Karpas-422 (cell line): Measurements from ENCODE around the gene NEU4. TPM values are rescaled to one million over a fixed set of nuclear protein-coding genes. Genes with fewer than 3 reads are reported as not detected.
"Not testable (repeated sequence)": the region's sequence is repeated elsewhere in the genome, so short reads cannot be mapped to it uniquely, and the experiment has no call there.

Experiments
- DNase-seq: peaks from one replicate; pipeline ENCODE4 v3.0.0-alpha.2; 2015
- H2AFZ ChIP-seq: fragments of 200-600 bp; sonication (generic); 2 replicates; pipeline ENCODE4 v1.6.1; 2014; ENCODE audit warnings: antibody characterized with exemption, low read length, mixed read lengths
- H3K27ac ChIP-seq: fragments of 200-600 bp; sonication (generic); 2 replicates; pipeline ENCODE4 v1.5.1; 2014; ENCODE audit warnings: mild to moderate bottlenecking, low read length, moderate library complexity
- H3K27me3 ChIP-seq: fragments of 200-600 bp; sonication (generic); 2 replicates; pipeline ENCODE4 v1.6.1; 2014; ENCODE audit warnings: low read length, mixed read lengths
- H3K36me3 ChIP-seq: fragments of 200-600 bp; sonication (generic); 2 replicates; pipeline ENCODE4 v1.6.1; 2014; ENCODE audit warnings: low read length, mixed read lengths; ENCODE audit not compliant: insufficient read depth
- H3K4me1 ChIP-seq: fragments of 200-600 bp; sonication (generic); 2 replicates; pipeline ENCODE4 v1.6.1; 2014; ENCODE audit warnings: mild to moderate bottlenecking, low read length, mixed read lengths
- H3K4me2 ChIP-seq: fragments of 200-600 bp; sonication (generic); 2 replicates; pipeline ENCODE4 v1.6.1; 2014; ENCODE audit warnings: low read length, low read depth, mild to moderate bottlenecking; ENCODE audit not compliant: poor library complexity, severe bottlenecking
- H3K4me3 ChIP-seq: fragments of 200-600 bp; sonication (generic); 2 replicates; pipeline ENCODE4 v1.5.1; 2014; ENCODE audit warnings: mild to moderate bottlenecking, antibody characterized with exemption, low read length, mixed read lengths
- H3K79me2 ChIP-seq: fragments of 200-600 bp; sonication (generic); 2 replicates; pipeline ENCODE4 v1.6.1; 2014; ENCODE audit warnings: mild to moderate bottlenecking, low read length, mixed read lengths
- H3K9ac ChIP-seq: fragments of 200-600 bp; sonication (generic); 2 replicates; pipeline ENCODE4 v1.6.0; 2014; ENCODE audit warnings: low read length
- H3K9me2 ChIP-seq: fragments of 200-600 bp; sonication (generic), shearing (Covaris generic); replicated peaks from 2 replicates; pipeline ENCODE4 v1.6.0; 2014; ENCODE audit warnings: mild to moderate bottlenecking, low read length, moderate library complexity; ENCODE audit not compliant: insufficient read depth
- H3K9me3 ChIP-seq: fragments of 300-700, 200-600 bp; sonication (generic); 2 replicates; pipeline ENCODE4 v1.6.1; 2014; ENCODE audit warnings: low read length, mixed read lengths
- H4K20me1 ChIP-seq: fragments of 200-600 bp; sonication (generic); 2 replicates; pipeline ENCODE4 v1.6.1; 2014; ENCODE audit warnings: mild to moderate bottlenecking, antibody characterized with exemption, low read length, low read depth; ENCODE audit not compliant: insufficient read depth
- total RNA-seq: library from RNA; depleted of rRNA; stranded (reverse); fragments of >200 nt; shearing (Covaris generic); gene quantifications from 2 replicates; pipeline ENCODE4 v1.2.3, GENCODE V29; 2014; ENCODE audit warnings: low replicate concordance

The NEU4 gene
- total RNA-seq, 1 experiment from 2014 or later = not detected

DNA sequence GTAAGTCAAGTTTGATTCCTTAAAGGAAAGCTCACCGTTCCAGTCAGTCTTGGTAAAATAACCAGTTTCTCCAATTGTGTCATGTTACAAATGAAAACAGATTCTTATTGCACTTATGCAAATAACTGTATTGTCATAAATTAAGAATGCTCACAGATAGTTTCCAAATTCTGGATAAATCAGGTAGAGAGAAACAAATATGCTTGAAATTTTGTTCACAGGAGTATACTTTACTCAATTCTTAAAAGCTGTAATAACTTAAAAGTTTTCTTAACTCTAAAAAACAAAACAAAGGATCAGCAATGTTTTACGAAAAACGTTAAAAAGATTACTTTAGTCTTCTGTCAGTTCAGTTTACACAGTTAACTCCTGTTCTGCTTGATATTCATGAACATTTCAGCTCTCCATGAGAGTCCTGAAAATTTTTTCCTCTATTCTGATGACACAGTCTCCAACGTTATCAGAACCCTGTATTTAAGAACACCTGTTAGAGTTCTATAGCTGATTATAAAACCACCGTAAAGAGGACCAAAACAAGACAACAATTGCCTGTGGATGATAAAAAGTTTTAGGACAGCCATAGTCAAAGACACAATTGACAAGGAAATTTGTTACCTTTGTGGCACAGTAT lies 27.9 kb upstream of the NEU4 start:
- H3K4me1 ChIP-seq = no peaks in the 10 kb centered on the region
- no peaks in the 10 kb centered on the region for H3K9me2 ChIP-seq
- no peak overlapping the region for H3K4me3 ChIP-seq
- H3K36me3 ChIP-seq = no peaks in the 10 kb centered on the region
- no peak for DNase-seq
- no peak overlapping the region for H2AFZ ChIP-seq
- H3K27ac ChIP-seq = no peak overlapping the region
- no peaks in the 10 kb centered on the region for H3K79me2 ChIP-seq
- H3K9me3 ChIP-seq = no peaks in the 10 kb centered on the region
- H3K9ac ChIP-seq = no peak overlapping the region
- H4K20me1 ChIP-seq = no peaks in the 10 kb centered on the region
- no peak overlapping the region for H3K4me2 ChIP-seq
- H3K27me3 ChIP-seq = no peaks in the 10 kb centered on the region

DNA sequence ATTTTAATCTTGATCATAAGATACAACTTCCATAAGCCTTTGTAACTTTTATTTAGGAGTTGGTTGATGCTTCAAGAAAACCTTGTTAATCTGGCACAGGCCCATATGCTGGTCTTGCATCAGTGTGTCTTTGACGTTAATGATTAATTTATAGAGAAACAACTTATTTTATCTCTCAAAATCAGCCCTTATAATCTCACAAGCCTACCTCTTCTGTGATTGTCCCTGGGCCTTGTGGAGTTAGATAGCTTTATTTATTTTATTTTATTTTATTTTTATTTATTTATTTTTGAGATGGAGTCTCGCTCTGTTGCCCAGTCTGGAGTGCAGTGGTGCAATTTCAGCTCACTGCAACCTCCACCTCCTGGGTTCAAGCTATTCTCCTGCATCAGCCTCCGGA lies 26.9 kb upstream of the NEU4 start:
- H3K4me2 ChIP-seq, H4K20me1 ChIP-seq, H2AFZ ChIP-seq, H3K9me3 ChIP-seq, H3K27ac ChIP-seq, H3K79me2 ChIP-seq, H3K36me3 ChIP-seq, H3K4me1 ChIP-seq, DNase-seq, H3K4me3 ChIP-seq, H3K27me3 ChIP-seq, H3K9ac ChIP-seq, H3K9me2 ChIP-seq: not testable (repeated sequence)

GRCh38 chr2:241788135-241788534 lies 20.9 kb upstream of the NEU4 start:
- no peak for DNase-seq
- Histone ChIP-seq H3K4me2 (no peak overlapping the region), H3K79me2 (no peaks in the 10 kb centered on the region), H3K27ac (no peak overlapping the region), H2AFZ (no peak overlapping the region), H4K20me1 (no peaks in the 10 kb centered on the region), H3K4me1 (no peaks in the 10 kb centered on the region), H3K9me2 (no peaks in the 10 kb centered on the region), H3K9ac (no peak overlapping the region), H3K36me3 (no peaks in the 10 kb centered on the region), H3K9me3 (no peaks in the 10 kb centered on the region), H3K27me3 (no peaks in the 10 kb centered on the region), H3K4me3 (no peak overlapping the region)

GRCh38 chr2:241788572-241788971 lies 20.4 kb upstream of the NEU4 start:
- no peaks in the 10 kb centered on the region for H3K9me3 ChIP-seq
- H3K36me3 ChIP-seq = no peaks in the 10 kb centered on the region
- no peak overlapping the region for H3K27ac ChIP-seq
- no peak overlapping the region for H2AFZ ChIP-seq
- H3K4me1 ChIP-seq = no peaks in the 10 kb centered on the region
- H3K27me3 ChIP-seq = no peaks in the 10 kb centered on the region
- H3K9me2 ChIP-seq = no peaks in the 10 kb centered on the region
- no peaks in the 10 kb centered on the region for H4K20me1 ChIP-seq
- no peak for DNase-seq
- H3K9ac ChIP-seq = no peak overlapping the region
- no peak overlapping the region for H3K4me2 ChIP-seq
- H3K4me3 ChIP-seq = no peak overlapping the region
- no peaks in the 10 kb centered on the region for H3K79me2 ChIP-seq

DNA sequence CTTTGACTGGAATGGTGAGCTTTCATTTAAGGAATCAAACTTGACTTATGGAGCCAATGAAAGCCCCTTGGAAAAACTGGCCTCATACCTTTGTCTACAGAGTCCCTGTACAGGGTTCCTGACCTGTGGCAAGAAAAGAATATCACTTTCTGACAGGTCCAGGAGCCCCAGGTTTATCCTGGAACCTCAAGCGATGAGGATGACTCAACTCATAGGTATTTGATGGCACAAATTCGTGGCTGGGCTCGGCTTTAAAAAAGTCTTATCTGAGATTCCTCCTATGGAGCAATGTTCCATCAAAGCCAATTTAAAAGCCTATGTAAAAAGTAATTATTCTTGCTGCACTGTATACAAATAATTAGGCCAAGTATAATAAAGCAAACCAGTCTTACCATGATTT lies 17.6 kb upstream of the NEU4 start:
- not testable (repeated sequence) for H3K79me2 ChIP-seq, H3K9me2 ChIP-seq, H3K4me2 ChIP-seq, H3K4me3 ChIP-seq, DNase-seq, H3K9me3 ChIP-seq, H4K20me1 ChIP-seq, H3K27ac ChIP-seq, H3K27me3 ChIP-seq, H3K4me1 ChIP-seq, H3K36me3 ChIP-seq, H3K9ac ChIP-seq, H2AFZ ChIP-seq

DNA sequence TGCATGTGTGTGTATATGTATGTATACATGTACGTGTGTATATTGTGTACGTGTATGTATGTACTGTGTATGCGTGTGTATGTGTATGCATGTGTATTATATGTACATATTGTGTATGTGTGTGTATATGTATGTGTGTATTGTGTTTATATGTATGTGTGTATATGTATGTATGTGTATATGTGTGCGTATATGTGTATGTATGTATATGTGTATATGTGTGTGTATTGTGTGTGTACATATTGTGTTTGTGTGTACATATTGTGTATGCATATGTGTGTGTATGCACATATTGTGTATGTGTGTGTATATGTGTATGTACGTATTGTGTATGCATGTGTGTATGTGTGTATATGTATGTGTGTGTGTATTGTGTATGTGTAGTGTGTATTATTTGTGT lies 15.6 kb upstream of the NEU4 start:
- no peak for DNase-seq
- Histone ChIP-seq H3K4me1 (no peaks in the 10 kb centered on the region), H3K27me3 (no peaks in the 10 kb centered on the region), H3K4me2 (no peak overlapping the region), H4K20me1 (no peaks in the 10 kb centered on the region), H3K4me3 (no peak overlapping the region), H3K36me3 (no peaks in the 10 kb centered on the region), H3K9me3 (no peaks in the 10 kb centered on the region), H2AFZ (no peak overlapping the region), H3K27ac (no peak overlapping the region), H3K79me2 (no peaks in the 10 kb centered on the region), H3K9ac (no peak overlapping the region), H3K9me2 (no peaks in the 10 kb centered on the region)

DNA sequence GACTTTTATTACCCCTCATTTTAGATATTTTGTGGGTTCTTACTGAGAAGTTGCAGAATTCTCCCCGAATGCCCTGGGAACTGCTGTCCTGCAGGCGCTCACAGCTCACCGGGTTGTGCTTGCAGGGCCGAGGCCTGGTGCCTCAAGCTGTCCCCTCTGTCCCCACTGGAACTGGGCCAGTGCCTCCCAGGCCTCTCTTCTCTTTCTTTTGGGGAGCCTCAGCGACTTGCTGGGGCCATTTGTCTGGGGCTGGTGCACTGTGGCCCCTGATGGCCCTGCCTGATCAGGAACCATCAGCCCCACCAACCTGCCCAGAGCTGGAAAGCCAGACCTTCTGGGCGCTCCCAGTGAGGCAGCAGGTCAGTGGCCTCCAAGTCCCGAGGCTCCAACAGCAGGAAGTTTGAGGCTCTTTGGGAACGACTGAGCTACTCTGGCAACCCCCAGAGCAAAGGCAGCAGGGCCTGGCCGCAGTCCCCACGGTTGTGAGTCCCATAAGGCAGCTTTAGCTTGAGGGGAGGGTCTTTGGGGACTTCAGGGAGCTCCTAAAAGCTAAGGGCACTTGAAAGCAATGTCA lies 14.7 kb upstream of the NEU4 start:
- no peak for DNase-seq
- no peak overlapping the region for H2AFZ ChIP-seq
- no peaks in the 10 kb centered on the region for H3K9me3 ChIP-seq
- H3K27me3 ChIP-seq = no peaks in the 10 kb centered on the region
- H4K20me1 ChIP-seq = no peaks in the 10 kb centered on the region
- no peak overlapping the region for H3K4me2 ChIP-seq
- H3K9me2 ChIP-seq = no peaks in the 10 kb centered on the region
- no peaks in the 10 kb centered on the region for H3K4me1 ChIP-seq
- H3K36me3 ChIP-seq = no peaks in the 10 kb centered on the region
- no peak overlapping the region for H3K27ac ChIP-seq
- H3K4me3 ChIP-seq = no peak overlapping the region
- no peaks in the 10 kb centered on the region for H3K79me2 ChIP-seq
- H3K9ac ChIP-seq = no peak overlapping the region

GRCh38 chr2:241795021-241795999 lies 13.7 kb upstream of the NEU4 start:
- Histone ChIP-seq H3K79me2 (no peaks in the 10 kb centered on the region), H3K4me1 (no peaks in the 10 kb centered on the region), H3K27me3 (no peaks in the 10 kb centered on the region), H3K4me2 (no peak overlapping the region), H3K9me2 (no peaks in the 10 kb centered on the region), H4K20me1 (no peaks in the 10 kb centered on the region), H3K27ac (no peak overlapping the region), H2AFZ (no peak overlapping the region), H3K9ac (no peak overlapping the region), H3K9me3 (no peaks in the 10 kb centered on the region), H3K4me3 (no peak overlapping the region), H3K36me3 (no peaks in the 10 kb centered on the region)
- DNase-seq = no peak
